IMR-90 (cell line): Measurements from ENCODE around the gene STK31. TPM values are rescaled to one million over a fixed set of nuclear protein-coding genes. Genes with fewer than 3 reads are reported as not detected.

Experiments
- ATAC-seq: fragments of 200-7000 bp; cut with Tn5 transposase; 2 replicates; pipeline ENCODE4 v1.9.1; 2020; ENCODE audit warnings: low read depth, mild to moderate bottlenecking, moderate library complexity
- BruUV-seq: library from RNA; stranded (reverse); fragments of 400-500 nt; replicated peaks from 2 replicates; lab custom pipeline; 2021; lab: Mats Ljungman, UMichigan
- CTCF ChIA-PET: fragments of 300-600 bp; formaldehyde crosslinking; extraction: SDS; loops from one replicate; lab custom pipeline; 2021; ENCODE audit warnings: antibody characterized with exemption; lab: Yijun Ruan, JAX
- POLR2A ChIA-PET: fragments of 300-600 bp; sonication (Branson Sonifier 250); formaldehyde crosslinking; loops from one replicate; lab custom pipeline; 2022; ENCODE audit warnings: antibody characterized with exemption; ENCODE audit not compliant: unreplicated experiment; lab: Charles Lee
- DNase-seq: peaks from one replicate; pipeline ENCODE4 v3.0.0; 2013
- H2AFZ ChIP-seq: replicated peaks from 2 replicates; pipeline ENCODE3; 2013; ENCODE audit warnings: low read length, mild to moderate bottlenecking; ENCODE audit not compliant: poor library complexity
- H2AK5ac ChIP-seq: 2 replicates; pipeline ENCODE4 v1.6.1; 2013; ENCODE audit warnings: low read depth, low read length, inconsistent platforms
- H2AK9ac ChIP-seq: replicated peaks from 2 replicates; pipeline ENCODE3; 2013; ENCODE audit warnings: mild to moderate bottlenecking, low read depth, low read length, moderate library complexity; ENCODE audit not compliant: poor library complexity
- H2BK120ac ChIP-seq: 2 replicates; pipeline ENCODE4 v1.6.1; 2013; ENCODE audit warnings: low read depth, low read length, inconsistent platforms
- H2BK15ac ChIP-seq: 3 replicates; pipeline ENCODE4 v1.6.1; 2013; ENCODE audit warnings: low read depth, low read length, inconsistent platforms
- H2BK20ac ChIP-seq: 2 replicates; pipeline ENCODE4 v1.6.1; 2013; ENCODE audit warnings: low read depth, mild to moderate bottlenecking, inconsistent platforms, low read length, moderate library complexity
- H2BK5ac ChIP-seq: 2 replicates; pipeline ENCODE4 v1.6.1; 2013; ENCODE audit warnings: mild to moderate bottlenecking, low read depth, low read length, inconsistent platforms; ENCODE audit not compliant: poor library complexity, severe bottlenecking
- H3K14ac ChIP-seq: replicated peaks from 2 replicates; pipeline ENCODE4 v1.6.1; 2013; ENCODE audit warnings: low read depth, low read length, inconsistent platforms
- H3K18ac ChIP-seq: 2 replicates; pipeline ENCODE4 v1.6.1; 2013; ENCODE audit warnings: low read depth, low read length, control low read depth
- H3K23ac ChIP-seq: 2 replicates; pipeline ENCODE4 v1.6.1; 2013; ENCODE audit warnings: low read depth, low read length, inconsistent platforms
- H3K27ac ChIP-seq: 2 replicates; pipeline ENCODE4 v1.5.1; 2013; ENCODE audit warnings: mild to moderate bottlenecking, control low read depth, low read length; ENCODE audit not compliant: insufficient read depth
- H3K27me3 ChIP-seq: 2 replicates; pipeline ENCODE4 v1.6.1; 2013; ENCODE audit warnings: low read length; ENCODE audit not compliant: control insufficient read depth, insufficient read depth
- H3K36me3 ChIP-seq: 2 replicates; pipeline ENCODE4 v1.6.1; 2013; ENCODE audit warnings: low read length, mixed read lengths; ENCODE audit not compliant: control insufficient read depth, insufficient read depth
- H3K4ac ChIP-seq: 2 replicates; pipeline ENCODE4 v1.6.1; 2013; ENCODE audit warnings: low read depth, low read length, inconsistent platforms
- H3K4me1 ChIP-seq: 2 replicates; pipeline ENCODE4 v1.6.1; 2013; ENCODE audit warnings: low read length, mixed read lengths; ENCODE audit not compliant: control insufficient read depth, insufficient read depth
- H3K4me2 ChIP-seq: 2 replicates; pipeline ENCODE4 v1.6.1; 2013; ENCODE audit warnings: low read depth, mild to moderate bottlenecking, control low read depth, low read length, moderate library complexity
- H3K4me3 ChIP-seq: 2 replicates; pipeline ENCODE4 v1.5.1; 2013; ENCODE audit warnings: low read depth, mild to moderate bottlenecking, control low read depth, low read length, moderate library complexity; ENCODE audit not compliant: insufficient read depth
- H3K56ac ChIP-seq: 2 replicates; pipeline ENCODE4 v1.6.1; 2013; ENCODE audit warnings: low read length, inconsistent platforms; ENCODE audit not compliant: insufficient read depth; ENCODE audit errors: extremely low read depth
- H3K79me1 ChIP-seq, 2 experiments: 2 replicates each; pipeline ENCODE4 v1.6.1; 2013; ENCODE audit warnings: low read length in 2 of 2, inconsistent platforms in 1 of 2, low read depth in 1 of 2
- H3K9ac ChIP-seq: 2 replicates; pipeline ENCODE4 v1.6.1; 2013; ENCODE audit warnings: low read depth, low read length, control low read depth
- H3K9me1 ChIP-seq: 2 replicates; pipeline ENCODE4 v1.6.1; 2013; ENCODE audit warnings: low read length, inconsistent platforms; ENCODE audit not compliant: insufficient read depth
- H3K9me3 ChIP-seq: 2 replicates; pipeline ENCODE4 v1.6.1; 2013; ENCODE audit warnings: low read length; ENCODE audit not compliant: control insufficient read depth, insufficient read depth
- H4K20me1 ChIP-seq: 2 replicates; pipeline ENCODE4 v1.6.1; 2013; ENCODE audit warnings: low read length, inconsistent platforms; ENCODE audit not compliant: insufficient read depth
- H4K5ac ChIP-seq: 2 replicates; pipeline ENCODE4 v1.6.1; 2013; ENCODE audit warnings: mild to moderate bottlenecking, low read depth, low read length, control low read depth
- H4K8ac ChIP-seq, 2 experiments: 2 replicates each; pipeline ENCODE4 v1.6.1; 2013; ENCODE audit warnings: low read depth in 2 of 2, low read length in 2 of 2, control low read depth in 1 of 2, inconsistent platforms in 1 of 2
- H4K91ac ChIP-seq: 2 replicates; pipeline ENCODE4 v1.6.1; 2013; ENCODE audit warnings: low read depth, low read length, inconsistent platforms; ENCODE audit not compliant: insufficient read depth
- BHLHE40 ChIP-seq: fragments of 150-350 bp; IDR thresholded peaks from 2 replicates; pipeline ENCODE4 v1.6.1; 2016; ENCODE audit warnings: mild to moderate bottlenecking, low read depth, low read length
- CEBPB ChIP-seq: IDR thresholded peaks from 2 replicates; pipeline ENCODE4 v1.6.1; 2012; ENCODE audit warnings: low read depth, low read length, improper control_type of control experiment
- FOS ChIP-seq: fragments of 150-350 bp; IDR thresholded peaks from 2 replicates; pipeline ENCODE4 v1.6.1; 2016; ENCODE audit warnings: low read depth, low read length
- MAFK ChIP-seq: IDR thresholded peaks from 2 replicates; pipeline ENCODE4 v1.6.1; 2012; ENCODE audit warnings: low read depth, low read length, improper control_type of control experiment
- MAZ ChIP-seq: IDR thresholded peaks from 2 replicates; pipeline ENCODE4 v1.6.1; 2012; ENCODE audit warnings: low read depth, mild to moderate bottlenecking, low read length, improper control_type of control experiment, moderate library complexity, borderline replicate concordance
- MXI1 ChIP-seq: IDR thresholded peaks from 2 replicates; pipeline ENCODE4 v1.6.1; 2012; ENCODE audit warnings: low read depth, mild to moderate bottlenecking, low read length, moderate library complexity, borderline replicate concordance
- NFE2L2 ChIP-seq: fragments of 150-350 bp; IDR thresholded peaks from 2 replicates; pipeline ENCODE4 v1.6.1; 2016; ENCODE audit warnings: low read depth, mild to moderate bottlenecking, low read length
- POLR2A ChIP-seq: IDR thresholded peaks from 2 replicates; pipeline ENCODE4 v1.6.1; 2012; ENCODE audit warnings: mild to moderate bottlenecking, low read depth, low read length
- RAD21 ChIP-seq: IDR thresholded peaks from 2 replicates; pipeline ENCODE4 v1.6.1; 2012; ENCODE audit warnings: low read length, improper control_type of control experiment
- RCOR1 ChIP-seq: IDR thresholded peaks from 2 replicates; pipeline ENCODE4 v1.6.1; 2012; ENCODE audit warnings: mild to moderate bottlenecking, low read length, improper control_type of control experiment; ENCODE audit not compliant: insufficient replicate concordance
- RFX5 ChIP-seq: IDR thresholded peaks from 2 replicates; pipeline ENCODE4 v1.8.0; 2012; ENCODE audit warnings: low read depth, mild to moderate bottlenecking, low read length, moderate library complexity
- SMC3 ChIP-seq: fragments of 150-350 bp; IDR thresholded peaks from 2 replicates; pipeline ENCODE4 v1.6.1; 2016; ENCODE audit warnings: low read depth, mild to moderate bottlenecking, antibody characterized with exemption, low read length, moderate library complexity
- USF2 ChIP-seq: fragments of 150-350 bp; IDR thresholded peaks from 2 replicates; pipeline ENCODE4 v1.6.1; 2017; ENCODE audit warnings: mild to moderate bottlenecking, antibody characterized with exemption, low read length, low read depth
- dilution Hi-C: fragments of 300-500 bp; cut with HindIII; formaldehyde crosslinking; loops from one replicate; pipeline ENCODE4 v1.14.3; 2018; ENCODE audit warnings: low sequenced_read_pairs; ENCODE audit not compliant: unreplicated experiment
- in situ Hi-C: fragments of 300-500 bp; cut with MboI; formaldehyde crosslinking; loops from 3 replicates; pipeline ENCODE4 v1.14.3; 2019; ENCODE audit warnings: low sequenced_read_pairs, inconsistent platforms, mixed read lengths
- intact Hi-C: fragments of 100-400 bp; cut with micrococcal nuclease; formaldehyde crosslinking; loops from 2 replicates; pipeline ENCODE4 v1.10.0; 2022
- polyA plus RNA-seq, 3 experiments: library from polyadenylated mRNA; depleted of rRNA; stranded (reverse); fragments of >200 nt; gene quantifications; 2 replicates each; pipeline ENCODE4 v1.2.3, GENCODE V29; 2012; ENCODE audit warnings: low replicate concordance in 1 of 3
- total RNA-seq: library from RNA; depleted of rRNA; stranded (reverse); fragments of >200 nt; gene quantifications from 2 replicates; pipeline ENCODE4 v1.2.3, GENCODE V29; 2012
- TF ChIP-seq, protein P1 (sequence below): conservative IDR thresholded peaks from 2 replicates; pipeline ENCODE4 v1.5.1; 2012; ENCODE audit warnings: mild to moderate bottlenecking, low read depth, low read length, improper control_type of control experiment
- TF ChIP-seq, protein P2 (sequence below): fragments of 150-350 bp; IDR thresholded peaks from 2 replicates; pipeline ENCODE4 v1.6.1; 2016; ENCODE audit warnings: low read depth, mild to moderate bottlenecking, low read length, moderate library complexity, borderline replicate concordance

STK31 gene
- total and polyA plus RNA-seq, 2 of the 4 experiments (the other 2 are of a cell fraction) = not detected

DNA sequence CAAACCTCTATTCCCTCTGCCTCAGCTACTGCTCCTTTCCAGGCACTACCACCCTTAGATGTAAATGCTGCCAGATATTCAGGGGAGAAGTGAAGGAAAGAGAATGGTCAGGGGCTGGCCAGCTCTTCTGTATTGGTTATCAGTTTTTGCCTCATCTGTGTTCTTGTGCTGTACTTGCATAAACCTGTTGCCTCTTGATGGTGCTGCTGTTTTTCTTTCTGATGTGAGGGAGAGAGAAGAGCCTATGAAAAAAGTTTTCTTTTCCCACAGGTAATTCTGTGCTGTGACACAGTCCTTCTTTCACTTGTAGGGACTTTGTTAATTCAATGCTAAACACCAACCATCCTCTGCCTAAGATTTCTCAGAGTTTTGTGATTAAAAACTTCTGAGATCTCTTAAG lies 57.5 kb downstream of the STK31 start:
- ATAC-seq = no peak

More for the DNA sequence above, 57.5 kb downstream of the STK31 start:
- Histone ChIP-seq H3K14ac (no peak overlapping the region), H3K4me2 (no peak overlapping the region), H2BK5ac (no peak overlapping the region), H3K36me3 (no peaks in the 10 kb centered on the region), H4K8ac (no peak overlapping the region), H3K18ac (no peak overlapping the region), H3K23ac (no peak overlapping the region), H4K5ac (no peak overlapping the region), H3K56ac (no peak overlapping the region), H3K4me3 (no peak overlapping the region), H3K27ac (no peak overlapping the region), H2AK5ac (no peak overlapping the region), H2BK15ac (no peak overlapping the region), H2BK20ac (no peak overlapping the region), H3K27me3 (peaks cover 2% of the 10 kb centered on the region; the same call in 1 of the 2 replicates), H3K79me1 (no peaks in the 10 kb centered on the region), H2AK9ac (no peak overlapping the region), H2AFZ (no peak overlapping the region), H4K20me1 (no peaks in the 10 kb centered on the region), H3K4ac (no peak overlapping the region), H3K9me1 (no peaks in the 10 kb centered on the region), H3K4me1 (no peaks in the 10 kb centered on the region), H2BK120ac (no peak overlapping the region), H3K9ac (no peak overlapping the region), H4K91ac (no peak overlapping the region), H3K9me3 (no peaks in the 10 kb centered on the region)
- BruUV-seq = no TSS peak
- no peak for TF ChIP-seq RAD21
- no peak for TF ChIP-seq MAZ
- no peak for TF ChIP-seq SMC3
- TF ChIP-seq, protein P1, sequence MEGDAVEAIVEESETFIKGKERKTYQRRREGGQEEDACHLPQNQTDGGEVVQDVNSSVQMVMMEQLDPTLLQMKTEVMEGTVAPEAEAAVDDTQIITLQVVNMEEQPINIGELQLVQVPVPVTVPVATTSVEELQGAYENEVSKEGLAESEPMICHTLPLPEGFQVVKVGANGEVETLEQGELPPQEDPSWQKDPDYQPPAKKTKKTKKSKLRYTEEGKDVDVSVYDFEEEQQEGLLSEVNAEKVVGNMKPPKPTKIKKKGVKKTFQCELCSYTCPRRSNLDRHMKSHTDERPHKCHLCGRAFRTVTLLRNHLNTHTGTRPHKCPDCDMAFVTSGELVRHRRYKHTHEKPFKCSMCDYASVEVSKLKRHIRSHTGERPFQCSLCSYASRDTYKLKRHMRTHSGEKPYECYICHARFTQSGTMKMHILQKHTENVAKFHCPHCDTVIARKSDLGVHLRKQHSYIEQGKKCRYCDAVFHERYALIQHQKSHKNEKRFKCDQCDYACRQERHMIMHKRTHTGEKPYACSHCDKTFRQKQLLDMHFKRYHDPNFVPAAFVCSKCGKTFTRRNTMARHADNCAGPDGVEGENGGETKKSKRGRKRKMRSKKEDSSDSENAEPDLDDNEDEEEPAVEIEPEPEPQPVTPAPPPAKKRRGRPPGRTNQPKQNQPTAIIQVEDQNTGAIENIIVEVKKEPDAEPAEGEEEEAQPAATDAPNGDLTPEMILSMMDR = no peak
- no peak for TF ChIP-seq RFX5
- TF ChIP-seq MXI1 = no peak
- no peak for TF ChIP-seq RCOR1
- TF ChIP-seq BHLHE40 = no peak
- TF ChIP-seq FOS = no peak
- TF ChIP-seq, protein P2, sequence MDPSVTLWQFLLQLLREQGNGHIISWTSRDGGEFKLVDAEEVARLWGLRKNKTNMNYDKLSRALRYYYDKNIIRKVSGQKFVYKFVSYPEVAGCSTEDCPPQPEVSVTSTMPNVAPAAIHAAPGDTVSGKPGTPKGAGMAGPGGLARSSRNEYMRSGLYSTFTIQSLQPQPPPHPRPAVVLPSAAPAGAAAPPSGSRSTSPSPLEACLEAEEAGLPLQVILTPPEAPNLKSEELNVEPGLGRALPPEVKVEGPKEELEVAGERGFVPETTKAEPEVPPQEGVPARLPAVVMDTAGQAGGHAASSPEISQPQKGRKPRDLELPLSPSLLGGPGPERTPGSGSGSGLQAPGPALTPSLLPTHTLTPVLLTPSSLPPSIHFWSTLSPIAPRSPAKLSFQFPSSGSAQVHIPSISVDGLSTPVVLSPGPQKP = no peak
- no peak for TF ChIP-seq CEBPB
- TF ChIP-seq USF2 = no peak
- no peak for TF ChIP-seq NFE2L2
- TF ChIP-seq MAFK = no peak
- TF ChIP-seq POLR2A = no peak
- DNase-seq = no peak
- ChIA-PET POLR2A (no interaction called here), CTCF (interaction anchor here (0.7 kb wide), 1 partner anchor 95 kb away, joined by 3 read pairs; no protein-coding TSS in a partner anchor)
- in situ Hi-C loops = no loop called here
- intact Hi-C loops = loop anchor here (1.0 kb wide), 1 partner anchor 31 kb away; no protein-coding TSS in a partner anchor
- dilution Hi-C loops = no loop called here
